SK-N-SH (cell line): ENCODE data around the gene EVPL. TPM values are rescaled to one million over a fixed set of nuclear protein-coding genes. Genes with fewer than 3 reads are reported as not detected.
A peak's percentile ranks its signal among the peaks of the same experiment; 100 is the strongest.

Experiments used
- CTCF ChIA-PET: fragments of 300-600, 350-600 bp; formaldehyde crosslinking; extraction: SDS; loops from one replicate; lab custom pipeline; 2021; lab: Yijun Ruan, JAX
- POLR2A ChIA-PET: fragments of 350-600 bp; sonication (Branson Sonifier 250); formaldehyde crosslinking; extraction: SDS; loops from one replicate; lab custom pipeline; 2020; ENCODE audit warnings: antibody characterized with exemption, inconsistent platforms; lab: Yijun Ruan, JAX
- DNase-seq: peaks from one replicate; pipeline ENCODE4 v3.0.0; 2012
- H2AFZ ChIP-seq: fragments of 200-600 bp; sonication (generic); 2 replicates; pipeline ENCODE4 v1.8.1; 2016; ENCODE audit warnings: antibody characterized with exemption, mild to moderate bottlenecking, low read depth
- H3F3A ChIP-seq: fragments of 200-600 bp; sonication (generic); replicated peaks from 2 replicates; pipeline ENCODE3; 2016; ENCODE audit warnings: antibody characterized with exemption, mild to moderate bottlenecking; ENCODE audit not compliant: insufficient read depth
- H3K27ac ChIP-seq, 2 experiments: fragments of 200-500 bp in 1 of 2; fragments of 200-600 bp in 1 of 2; sonication (Bioruptor generic) in 1 of 2; sonication (generic), shearing (Covaris generic) in 1 of 2; 2 replicates each; pipeline versions ENCODE4 v1.5.1 to v1.6.1; 2014 to 2016; ENCODE audit warnings: low read depth in 2 of 2, inconsistent platforms in 1 of 2, low read length in 1 of 2, mild to moderate bottlenecking in 1 of 2, mixed read lengths in 1 of 2
- H3K27me3 ChIP-seq: fragments of 200-600 bp; sonication (generic), shearing (Covaris generic); 2 replicates; pipeline ENCODE4 v1.6.1; 2016; ENCODE audit warnings: mixed run types; ENCODE audit not compliant: insufficient read depth
- H3K36me3 ChIP-seq, 2 experiments: fragments of 200-500 bp in 1 of 2; fragments of 200-600 bp in 1 of 2; sonication (Bioruptor generic) in 1 of 2; sonication (generic) in 1 of 2; replicated peaks in 1 of 2; 2 replicates each; pipeline versions ENCODE3 to v1.5.1; 2014 to 2016; ENCODE audit warnings: low read length in 1 of 2, mild to moderate bottlenecking in 1 of 2; ENCODE audit not compliant: insufficient read depth in 2 of 2, control insufficient read depth in 1 of 2
- H3K4me1 ChIP-seq, 2 experiments: fragments of 200-500 bp in 1 of 2; fragments of 200-600 bp in 1 of 2; sonication (Bioruptor generic) in 1 of 2; sonication (generic), shearing (Covaris generic) in 1 of 2; 2 replicates each; pipeline versions ENCODE4 v1.5.1 to v1.6.1; 2014 to 2016; ENCODE audit warnings: low read depth in 1 of 2, low read length in 1 of 2, mixed run types in 1 of 2; ENCODE audit not compliant: insufficient read depth in 2 of 2, control insufficient read depth in 1 of 2
- H3K4me2 ChIP-seq: fragments of 200-600 bp; sonication (generic), shearing (Covaris generic); 2 replicates; pipeline ENCODE4 v1.6.1; 2017; ENCODE audit warnings: mixed run types
- H3K4me3 ChIP-seq, 2 experiments: fragments of 200-500 bp in 1 of 2; fragments of 200-600 bp in 1 of 2; sonication (Bioruptor generic) in 1 of 2; sonication (generic), shearing (Covaris generic) in 1 of 2; 2 replicates each; pipeline versions ENCODE4 v1.5.1 to v1.8.1; 2014 to 2016; ENCODE audit warnings: low read depth in 2 of 2, inconsistent platforms in 1 of 2, low read length in 1 of 2, mild to moderate bottlenecking in 1 of 2, mixed read lengths in 1 of 2, moderate library complexity in 1 of 2
- H3K79me2 ChIP-seq: fragments of 200-600 bp; sonication (generic); 2 replicates; pipeline ENCODE4 v1.8.1; 2017; ENCODE audit warnings: mild to moderate bottlenecking; ENCODE audit not compliant: insufficient read depth
- H3K9ac ChIP-seq: fragments of 200-600 bp; sonication (generic); 2 replicates; pipeline ENCODE4 v1.6.1; 2017; ENCODE audit warnings: mixed run types
- H3K9me2 ChIP-seq: fragments of 200-600 bp; sonication (generic); 2 replicates; pipeline ENCODE4 v1.6.1; 2017; ENCODE audit warnings: mixed run types
- H3K9me3 ChIP-seq: fragments of 200-600 bp; sonication (generic); 2 replicates; pipeline ENCODE4 v1.6.1; 2017; ENCODE audit warnings: mixed run types, mild to moderate bottlenecking, moderate library complexity
- H4K20me1 ChIP-seq: fragments of 200-600 bp; sonication (generic); 2 replicates; pipeline ENCODE4 v1.6.1; 2017; ENCODE audit warnings: mild to moderate bottlenecking, mixed run types; ENCODE audit not compliant: insufficient read depth
- ELF1 ChIP-seq: IDR thresholded peaks from 2 replicates; pipeline ENCODE4 v1.4.0; 2012
- EZH2phosphoT487 ChIP-seq: fragments of 200-600 bp; sonication (generic); IDR thresholded peaks from 2 replicates; pipeline ENCODE4 v1.6.1; 2017; ENCODE audit warnings: low read depth, mixed run types, mild to moderate bottlenecking, antibody characterized with exemption, moderate library complexity, borderline replicate concordance
- FOSL2 ChIP-seq: IDR thresholded peaks from 2 replicates; pipeline ENCODE4 v1.4.0; 2012; ENCODE audit warnings: low read depth, mild to moderate bottlenecking, moderate library complexity, borderline replicate concordance
- FOXM1 ChIP-seq: IDR thresholded peaks from 2 replicates; pipeline ENCODE4 v1.4.0; 2012; ENCODE audit warnings: low read depth, mild to moderate bottlenecking
- GABPA ChIP-seq: IDR thresholded peaks from 2 replicates; pipeline ENCODE4 v1.4.0; 2012; ENCODE audit warnings: low read depth, mild to moderate bottlenecking
- GATA2 ChIP-seq: sonication (generic); formaldehyde crosslinking; IDR thresholded peaks from 2 replicates; pipeline ENCODE4 v1.5.0; 2020; ENCODE audit warnings: mild to moderate bottlenecking, missing genetic modification reagents
- JUND ChIP-seq: IDR thresholded peaks from 2 replicates; pipeline ENCODE4 v1.4.0; 2012
- MAX ChIP-seq: IDR thresholded peaks from 2 replicates; pipeline ENCODE4 v1.4.0; 2012; ENCODE audit warnings: low read depth
- NRF1 ChIP-seq: IDR thresholded peaks from 2 replicates; pipeline ENCODE4 v1.6.1; 2012; ENCODE audit warnings: low read depth, mild to moderate bottlenecking, low read length
- POLR2AphosphoS5 ChIP-seq: IDR thresholded peaks from 2 replicates; pipeline ENCODE4 v1.6.1; 2012; ENCODE audit warnings: low read depth, low read length
- SIN3A ChIP-seq: IDR thresholded peaks from 2 replicates; pipeline ENCODE4 v1.6.1; 2012; ENCODE audit warnings: low read depth, mild to moderate bottlenecking, low read length, moderate library complexity, borderline replicate concordance
- TEAD4 ChIP-seq: IDR thresholded peaks from 2 replicates; pipeline ENCODE4 v1.4.0; 2012; ENCODE audit warnings: mild to moderate bottlenecking, borderline replicate concordance; ENCODE audit not compliant: insufficient read depth
- ZBTB33 ChIP-seq: IDR thresholded peaks from 2 replicates; pipeline ENCODE4 v1.4.0; 2012; ENCODE audit warnings: low read depth, borderline replicate concordance
- WGBS: methylation state at CpG from one replicate; pipeline ENCODE4 v1.1.6; 2017; ENCODE audit warnings: low lambda C conversion rate; 5-methylcytosine and 5-hydroxymethylcytosine counted together
- polyA plus RNA-seq, 3 experiments: library from polyadenylated mRNA; depleted of rRNA; stranded (reverse); fragments of >200 nt; gene quantifications; 2 replicates each; pipeline ENCODE4 v1.2.3, GENCODE V29; 2012
- TF ChIP-seq, protein P1 (sequence below): fragments of 200-600 bp; sonication (generic); IDR thresholded peaks from 2 replicates; pipeline ENCODE4 v1.6.1; 2017; ENCODE audit warnings: antibody characterized with exemption, mild to moderate bottlenecking, moderate library complexity
- TF ChIP-seq, protein P2 (sequence below): IDR thresholded peaks from 2 replicates; pipeline ENCODE4 v1.4.0; 2012; ENCODE audit warnings: low read depth, borderline replicate concordance

The EVPL gene
- polyA plus RNA-seq, 1 of the 3 experiments (the other 2 are of a cell fraction), result 0.23 TPM

DNA sequence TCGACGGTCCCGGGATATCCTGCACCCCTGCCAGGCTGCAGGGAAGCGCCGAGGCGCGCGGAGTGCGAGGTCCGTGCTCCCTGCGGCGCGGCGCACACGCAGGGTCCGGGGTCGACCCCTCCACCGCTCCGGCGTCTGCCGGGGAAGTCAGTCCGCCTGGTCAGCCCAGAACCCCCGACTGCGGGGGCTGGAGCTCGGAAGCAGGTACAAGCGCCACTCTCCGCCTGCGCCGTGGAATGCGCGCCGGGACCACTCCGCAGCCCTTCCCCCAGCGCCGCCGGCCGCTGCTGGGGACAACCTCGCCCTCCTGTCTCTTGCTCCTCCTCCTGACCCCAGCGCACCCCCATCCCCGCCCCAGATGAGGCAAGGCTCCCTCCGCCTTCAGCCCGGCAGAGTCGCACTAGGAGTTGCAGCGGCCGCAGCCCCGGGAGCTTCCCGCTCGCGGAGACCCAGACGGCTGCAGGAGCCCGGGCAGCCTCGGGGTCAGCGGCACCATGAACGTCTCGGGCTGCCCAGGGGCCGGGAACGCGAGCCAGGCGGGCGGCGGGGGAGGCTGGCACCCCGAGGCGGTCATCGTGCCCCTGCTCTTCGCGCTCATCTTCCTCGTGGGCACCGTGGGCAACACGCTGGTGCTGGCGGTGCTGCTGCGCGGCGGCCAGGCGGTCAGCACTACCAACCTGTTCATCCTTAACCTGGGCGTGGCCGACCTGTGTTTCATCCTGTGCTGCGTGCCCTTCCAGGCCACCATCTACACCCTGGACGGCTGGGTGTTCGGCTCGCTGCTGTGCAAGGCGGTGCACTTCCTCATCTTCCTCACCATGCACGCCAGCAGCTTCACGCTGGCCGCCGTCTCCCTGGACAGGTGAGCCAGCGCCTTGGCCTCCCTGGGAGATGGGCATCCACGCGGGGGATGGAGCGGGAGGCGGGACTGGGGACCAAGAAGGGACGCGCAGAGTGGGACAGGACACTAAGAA is 47.6 kb upstream of the EVPL start, which contains the start of gene GALR2:
Gene GALR2 (plus strand): TSS at position 392 of the 974 bp plus-strand sequence. CDS start 103 bp downstream, at position 495.
- no peak within 1 kb of the TSS; a peak in 1 of 4 replicates for H3K4me3 ChIP-seq
- ChIA-PET CTCF (interaction anchor here (0.6 to 7.8 kb wide), 11 partner anchors 8 to 204 kb away, joined by 3 to 64 read pairs (median 3); no protein-coding TSS in a partner anchor), POLR2A (no interaction called here)
- peaks cover 63% of the 10 kb centered on the region for H3K27me3 ChIP-seq
- peaks cover 0 to 7% of the 10 kb centered on the region in 2 experiments for H3K36me3 ChIP-seq
- peaks cover 5% of the 10 kb centered on the region for H3F3A ChIP-seq
- peak within 1 kb of the TSS; percentile 55; the same call in 1 of the 2 replicates for H3K4me2 ChIP-seq
- no peak within 1 kb of the TSS for H3K27ac ChIP-seq
- peaks cover 14% of the 10 kb centered on the region; the same call in 1 of the 2 replicates for H4K20me1 ChIP-seq
- peak; percentile 11; the same call in 1 of the 2 replicates for TF ChIP-seq EZH2phosphoT487
- TF ChIP-seq, protein P1, sequence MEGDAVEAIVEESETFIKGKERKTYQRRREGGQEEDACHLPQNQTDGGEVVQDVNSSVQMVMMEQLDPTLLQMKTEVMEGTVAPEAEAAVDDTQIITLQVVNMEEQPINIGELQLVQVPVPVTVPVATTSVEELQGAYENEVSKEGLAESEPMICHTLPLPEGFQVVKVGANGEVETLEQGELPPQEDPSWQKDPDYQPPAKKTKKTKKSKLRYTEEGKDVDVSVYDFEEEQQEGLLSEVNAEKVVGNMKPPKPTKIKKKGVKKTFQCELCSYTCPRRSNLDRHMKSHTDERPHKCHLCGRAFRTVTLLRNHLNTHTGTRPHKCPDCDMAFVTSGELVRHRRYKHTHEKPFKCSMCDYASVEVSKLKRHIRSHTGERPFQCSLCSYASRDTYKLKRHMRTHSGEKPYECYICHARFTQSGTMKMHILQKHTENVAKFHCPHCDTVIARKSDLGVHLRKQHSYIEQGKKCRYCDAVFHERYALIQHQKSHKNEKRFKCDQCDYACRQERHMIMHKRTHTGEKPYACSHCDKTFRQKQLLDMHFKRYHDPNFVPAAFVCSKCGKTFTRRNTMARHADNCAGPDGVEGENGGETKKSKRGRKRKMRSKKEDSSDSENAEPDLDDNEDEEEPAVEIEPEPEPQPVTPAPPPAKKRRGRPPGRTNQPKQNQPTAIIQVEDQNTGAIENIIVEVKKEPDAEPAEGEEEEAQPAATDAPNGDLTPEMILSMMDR, result no peak
- H3K9ac ChIP-seq, result no peak within 1 kb of the TSS
- H3K4me1 ChIP-seq, result peaks cover 0 to 30% of the 10 kb centered on the region in 2 experiments; a peak in 3 of 4 replicates
- WGBS, result 11% methylated on average over 66 of the region's 92 CpGs
- no peaks in the 10 kb centered on the region for H3K9me3 ChIP-seq
- DNase-seq, result peak; percentile 75
- H3K79me2 ChIP-seq, result peaks cover 34% of the 10 kb centered on the region
- H2AFZ ChIP-seq, result no peak within 1 kb of the TSS
- H3K9me2 ChIP-seq, result no peaks in the 10 kb centered on the region

DNA sequence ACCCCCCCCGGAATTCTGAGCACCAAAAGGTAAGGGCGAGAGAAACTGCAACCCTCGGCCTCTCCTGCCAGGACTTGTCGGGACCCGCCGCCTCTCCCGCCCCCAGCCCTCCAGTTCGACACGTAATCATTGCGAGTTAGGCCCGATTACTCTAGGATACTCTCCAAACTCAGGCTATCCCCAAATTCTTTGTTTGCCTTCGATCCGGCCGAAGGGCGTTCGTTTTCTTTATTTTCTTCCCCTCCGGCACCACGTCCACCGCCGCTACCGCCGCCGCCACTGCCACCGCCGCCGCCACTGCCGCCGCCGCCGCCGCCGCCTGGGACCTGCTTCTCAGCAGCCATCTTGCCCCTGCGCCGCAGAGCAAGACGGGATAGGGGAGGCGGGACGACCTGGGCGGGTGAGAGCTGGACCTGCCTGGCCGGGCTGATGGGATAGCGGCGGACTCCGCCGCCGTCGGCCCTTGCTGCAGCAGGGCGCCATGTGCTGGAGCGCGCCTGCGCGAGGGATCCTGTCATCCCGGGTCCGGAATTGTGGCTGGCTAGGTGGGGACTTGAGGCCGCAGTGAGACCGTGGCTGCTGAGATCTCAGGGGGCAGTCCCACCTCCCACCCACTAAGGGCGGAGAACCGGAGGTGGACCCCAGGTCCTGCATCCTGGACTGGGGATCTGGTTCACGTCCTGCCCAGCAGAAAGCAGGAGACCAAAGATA is 45.2 kb upstream of the EVPL start, which contains the start of gene SRP68:
Gene SRP68 (minus strand): TSS at position 370 of the 711 bp plus-strand sequence. CDS start 26 bp downstream, at position 344.
- CTCF ChIA-PET, result interaction anchor here (0.8 to 3.4 kb wide), 5 partner anchors 9 to 471 kb away, joined by 3 to 14 read pairs (median 3); no protein-coding TSS in a partner anchor
- POLR2A ChIA-PET, result interaction anchor here (0.7 to 1.0 kb wide), 3 partner anchors 23 to 58 kb away, joined by 3 read pairs; no protein-coding TSS in a partner anchor
- WGBS, result under 1% methylated on average over 57 of the region's 57 CpGs
- H3K9ac ChIP-seq, result peak within 1 kb of the TSS; percentile 85
- H3K4me3 ChIP-seq, result peak within 1 kb of the TSS; percentile 78 to 82
- H3K36me3 ChIP-seq, result peaks cover 8 to 20% of the 10 kb centered on the region in 2 experiments
- peak within 1 kb of the TSS; percentile 41 to 63; a peak in 3 of 4 replicates for H3K27ac ChIP-seq
- peak; percentile 100 for DNase-seq
- peaks cover 23% of the 10 kb centered on the region for H4K20me1 ChIP-seq
- no peaks in the 10 kb centered on the region for H3K9me2 ChIP-seq
- H3K4me1 ChIP-seq, result peaks cover 0 to 17% of the 10 kb centered on the region in 2 experiments; a peak in 3 of 4 replicates
- H3F3A ChIP-seq, result peaks cover 1% of the 10 kb centered on the region
- peaks cover 58% of the 10 kb centered on the region for H3K79me2 ChIP-seq
- H3K9me3 ChIP-seq, result no peaks in the 10 kb centered on the region
- H3K4me2 ChIP-seq, result peak within 1 kb of the TSS; percentile 89
- H3K27me3 ChIP-seq, result peaks cover 39% of the 10 kb centered on the region
- peak within 1 kb of the TSS; percentile 97 for H2AFZ ChIP-seq
- TF ChIP-seq ZBTB33 (no peak), MAX (peak; percentile 93; the same call in 1 of the 2 replicates), GATA2 (no peak), TEAD4 (no peak), JUND (no peak), GABPA (peak; percentile 41; the same call in 1 of the 2 replicates), FOXM1 (no peak), POLR2AphosphoS5 (peak; percentile 92), FOSL2 (no peak), NRF1 (peak; percentile 88), SIN3A (peak; percentile 94; the same call in 1 of the 2 replicates), ELF1 (0 out of 2 replicates have a peak, but pooled peaks have one; percentile 7)
- TF ChIP-seq, protein P1, result no peak
- TF ChIP-seq, protein P2, sequence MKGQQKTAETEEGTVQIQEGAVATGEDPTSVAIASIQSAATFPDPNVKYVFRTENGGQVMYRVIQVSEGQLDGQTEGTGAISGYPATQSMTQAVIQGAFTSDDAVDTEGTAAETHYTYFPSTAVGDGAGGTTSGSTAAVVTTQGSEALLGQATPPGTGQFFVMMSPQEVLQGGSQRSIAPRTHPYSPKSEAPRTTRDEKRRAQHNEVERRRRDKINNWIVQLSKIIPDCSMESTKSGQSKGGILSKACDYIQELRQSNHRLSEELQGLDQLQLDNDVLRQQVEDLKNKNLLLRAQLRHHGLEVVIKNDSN, result no peak; the same call in 1 of the 2 replicates
